KMS-11 (cell line): ENCODE measurements around the gene DAB1.

ENCODE experiments used
- H2AFZ ChIP-seq: fragments of 200-600 bp; sonication (generic); 2 replicates; pipeline ENCODE4 v1.6.1; 2016; ENCODE audit warnings: antibody characterized with exemption, mixed run types, low read depth
- H3K27ac ChIP-seq: fragments of 200-600 bp; sonication (generic); 2 replicates; pipeline ENCODE4 v1.6.1; 2016; ENCODE audit warnings: mild to moderate bottlenecking, mixed run types
- H3K27me3 ChIP-seq: fragments of 200-600 bp; sonication (generic); 2 replicates; pipeline ENCODE4 v1.6.1; 2017; ENCODE audit warnings: mild to moderate bottlenecking, low read depth, mixed run types, moderate library complexity; ENCODE audit not compliant: insufficient read depth
- H3K36me3 ChIP-seq: fragments of 200-600 bp; sonication (generic); 2 replicates; pipeline ENCODE4 v1.6.1; 2017; ENCODE audit warnings: mild to moderate bottlenecking, mixed run types; ENCODE audit not compliant: insufficient read depth
- H3K4me1 ChIP-seq: fragments of 200-600 bp; sonication (generic); 2 replicates; pipeline ENCODE4 v1.6.1; 2016; ENCODE audit warnings: mild to moderate bottlenecking, low read depth, mixed run types; ENCODE audit not compliant: poor library complexity, severe bottlenecking
- H3K4me2 ChIP-seq: fragments of 200-600 bp; sonication (generic); 2 replicates; pipeline ENCODE4 v1.7.0; 2016; ENCODE audit warnings: mild to moderate bottlenecking, mixed run types
- H3K4me3 ChIP-seq: fragments of 200-600 bp; sonication (generic); IDR thresholded peaks from 2 replicates; pipeline ENCODE4 v1.6.1; 2017; ENCODE audit warnings: low read depth, low read length, mixed read lengths; ENCODE audit not compliant: insufficient read depth
- H3K79me2 ChIP-seq: fragments of 200-600 bp; sonication (generic); 2 replicates; pipeline ENCODE4 v1.6.1; 2016; ENCODE audit warnings: low read depth, mixed run types; ENCODE audit not compliant: insufficient read depth
- H3K9ac ChIP-seq: fragments of 200-600 bp; sonication (generic); 2 replicates; pipeline ENCODE4 v1.6.1; 2016; ENCODE audit warnings: mild to moderate bottlenecking, mixed run types
- H4K20me1 ChIP-seq: fragments of 200-600 bp; sonication (generic); 2 replicates; pipeline ENCODE4 v1.6.1; 2016; ENCODE audit warnings: mild to moderate bottlenecking, mixed run types; ENCODE audit not compliant: insufficient read depth
- TF ChIP-seq, protein P1 (sequence below): fragments of 200-600 bp; sonication (generic); conservative IDR thresholded peaks from 2 replicates; pipeline ENCODE4 v1.6.1; 2017; ENCODE audit warnings: low read depth, mild to moderate bottlenecking, antibody characterized with exemption, low read length, moderate library complexity, mixed read lengths

The DAB1 gene

DNA sequence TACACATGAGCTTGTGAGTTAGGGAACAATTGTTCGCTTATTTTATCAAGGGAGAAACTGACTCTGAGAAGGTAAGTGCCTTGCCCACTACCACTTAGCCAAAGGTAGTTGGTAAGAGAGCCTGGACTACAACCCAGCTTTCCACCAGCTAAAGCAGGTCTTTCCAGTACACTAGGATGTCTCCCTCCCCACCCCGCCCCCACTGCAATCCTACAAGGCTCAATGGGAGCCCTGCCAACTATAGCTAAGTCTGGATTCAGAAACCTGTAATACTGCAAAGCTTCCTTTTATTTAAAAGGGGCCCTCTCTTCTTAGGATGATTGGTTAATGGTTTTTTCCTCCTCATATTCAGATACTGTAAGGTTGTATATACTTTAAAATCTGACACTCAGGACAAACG, 356.0 kb downstream of the DAB1 start:
- no peaks in the 10 kb centered on the region for H4K20me1 ChIP-seq
- H3K27me3 ChIP-seq = no peaks in the 10 kb centered on the region
- no peak overlapping the region for H3K4me3 ChIP-seq
- no peaks in the 10 kb centered on the region for H3K4me1 ChIP-seq
- H3K9ac ChIP-seq = no peak overlapping the region
- no peak overlapping the region for H3K27ac ChIP-seq
- TF ChIP-seq, protein P1, sequence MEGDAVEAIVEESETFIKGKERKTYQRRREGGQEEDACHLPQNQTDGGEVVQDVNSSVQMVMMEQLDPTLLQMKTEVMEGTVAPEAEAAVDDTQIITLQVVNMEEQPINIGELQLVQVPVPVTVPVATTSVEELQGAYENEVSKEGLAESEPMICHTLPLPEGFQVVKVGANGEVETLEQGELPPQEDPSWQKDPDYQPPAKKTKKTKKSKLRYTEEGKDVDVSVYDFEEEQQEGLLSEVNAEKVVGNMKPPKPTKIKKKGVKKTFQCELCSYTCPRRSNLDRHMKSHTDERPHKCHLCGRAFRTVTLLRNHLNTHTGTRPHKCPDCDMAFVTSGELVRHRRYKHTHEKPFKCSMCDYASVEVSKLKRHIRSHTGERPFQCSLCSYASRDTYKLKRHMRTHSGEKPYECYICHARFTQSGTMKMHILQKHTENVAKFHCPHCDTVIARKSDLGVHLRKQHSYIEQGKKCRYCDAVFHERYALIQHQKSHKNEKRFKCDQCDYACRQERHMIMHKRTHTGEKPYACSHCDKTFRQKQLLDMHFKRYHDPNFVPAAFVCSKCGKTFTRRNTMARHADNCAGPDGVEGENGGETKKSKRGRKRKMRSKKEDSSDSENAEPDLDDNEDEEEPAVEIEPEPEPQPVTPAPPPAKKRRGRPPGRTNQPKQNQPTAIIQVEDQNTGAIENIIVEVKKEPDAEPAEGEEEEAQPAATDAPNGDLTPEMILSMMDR = no peak
- H2AFZ ChIP-seq = no peak overlapping the region
- no peak overlapping the region for H3K4me2 ChIP-seq
- no peaks in the 10 kb centered on the region for H3K79me2 ChIP-seq
- H3K36me3 ChIP-seq = no peaks in the 10 kb centered on the region

DNA sequence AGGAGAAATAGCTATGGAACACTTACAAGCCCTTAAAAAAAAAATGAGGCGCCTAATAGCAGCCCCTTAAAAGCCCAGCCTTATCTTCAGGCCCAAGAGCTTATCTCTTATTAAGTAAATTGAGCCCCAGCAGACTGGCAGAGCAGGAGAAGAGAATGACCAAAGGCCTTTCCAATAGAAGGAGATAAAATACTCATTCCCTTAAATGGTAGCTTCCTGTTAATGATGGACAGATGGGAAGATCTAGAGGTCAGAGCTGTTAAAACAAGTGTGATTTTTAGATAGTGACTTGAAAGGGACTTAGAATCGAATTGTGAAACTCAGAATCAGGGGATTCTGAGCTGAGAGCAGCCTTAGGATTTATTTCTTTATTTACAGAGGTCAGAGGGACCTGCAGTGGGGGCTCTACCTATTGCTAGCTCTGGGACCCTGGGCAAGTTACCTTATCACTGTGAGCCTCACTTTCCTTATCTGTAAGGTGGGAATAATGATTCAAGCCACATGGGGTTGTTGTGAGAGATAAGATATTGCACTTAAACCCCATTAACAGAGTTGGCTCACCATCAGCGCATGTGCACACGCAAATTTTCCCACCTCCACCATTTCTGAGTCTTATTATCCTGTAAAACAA, 356.8 kb downstream of the DAB1 start:
- H3K4me1 ChIP-seq = no peaks in the 10 kb centered on the region
- no peak overlapping the region for H3K4me3 ChIP-seq
- H4K20me1 ChIP-seq = no peaks in the 10 kb centered on the region
- no peaks in the 10 kb centered on the region for H3K79me2 ChIP-seq
- no peaks in the 10 kb centered on the region for H3K36me3 ChIP-seq
- H3K4me2 ChIP-seq = no peak overlapping the region
- H3K27me3 ChIP-seq = no peaks in the 10 kb centered on the region
- no peak overlapping the region for H3K27ac ChIP-seq
- TF ChIP-seq, protein P1 = no peak
- H3K9ac ChIP-seq = no peak overlapping the region
- no peak overlapping the region for H2AFZ ChIP-seq

DNA sequence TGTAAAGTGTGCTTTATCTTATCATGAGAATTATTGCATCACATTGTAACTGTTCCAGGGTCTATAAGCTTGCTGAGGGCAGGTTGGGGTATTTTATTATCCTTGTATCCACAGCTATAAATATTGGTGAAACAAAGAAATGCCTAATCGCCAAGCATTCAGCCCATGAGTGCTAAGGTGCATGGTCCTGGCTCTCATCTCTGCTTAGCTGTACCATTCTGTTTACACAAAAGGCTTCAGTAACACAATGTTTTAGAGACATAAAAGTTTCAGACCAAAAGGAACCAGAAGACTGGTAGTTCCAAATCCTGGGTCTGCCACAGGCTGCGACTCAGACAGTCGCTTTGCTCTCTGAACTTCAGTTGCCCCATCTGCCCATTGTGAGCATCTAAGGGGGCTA, 358.4 kb downstream of the DAB1 start:
- H3K79me2 ChIP-seq = no peaks in the 10 kb centered on the region
- no peaks in the 10 kb centered on the region for H3K27me3 ChIP-seq
- H3K4me3 ChIP-seq = no peak overlapping the region
- H3K27ac ChIP-seq = no peak overlapping the region
- H3K4me1 ChIP-seq = no peaks in the 10 kb centered on the region
- no peak overlapping the region for H2AFZ ChIP-seq
- H3K4me2 ChIP-seq = no peak overlapping the region
- H3K36me3 ChIP-seq = no peaks in the 10 kb centered on the region
- TF ChIP-seq, protein P1 = no peak
- H4K20me1 ChIP-seq = no peaks in the 10 kb centered on the region
- H3K9ac ChIP-seq = no peak overlapping the region

DNA sequence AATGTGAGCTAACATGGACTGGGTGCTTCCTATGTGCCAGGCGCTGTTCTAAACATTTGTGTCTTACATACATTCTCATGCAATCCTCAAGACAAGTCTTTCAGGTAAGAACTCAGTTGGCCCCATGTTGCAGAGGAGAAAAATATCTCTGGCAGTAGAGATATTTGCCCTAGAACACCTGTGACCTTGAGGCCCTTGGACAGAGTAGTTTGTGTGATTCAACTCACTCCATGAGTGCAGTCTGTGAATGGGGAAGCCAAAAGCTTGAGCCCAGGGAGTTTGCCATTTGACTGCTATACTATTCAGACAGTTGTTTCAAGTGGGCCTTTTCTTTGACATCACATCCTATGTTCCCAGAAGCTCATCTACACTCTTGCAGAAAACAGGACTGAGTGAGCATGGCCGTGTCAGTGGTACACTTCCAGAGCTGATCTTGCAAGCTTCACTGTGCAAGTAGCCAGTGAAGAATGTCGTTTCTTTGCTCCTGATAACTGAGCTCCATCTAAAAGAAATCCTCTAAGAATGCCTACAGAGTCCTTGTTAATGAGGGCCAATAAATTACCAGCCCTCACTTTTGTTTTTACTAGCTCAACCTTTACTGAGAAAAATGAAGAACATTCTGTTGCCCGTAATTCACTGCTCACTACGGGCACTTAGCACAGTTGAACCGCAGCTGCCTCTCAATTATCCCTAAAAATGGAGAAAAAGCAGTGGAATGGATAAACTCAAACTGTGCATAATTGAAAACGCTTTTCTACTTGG, 359.3 kb downstream of the DAB1 start:
- Histone ChIP-seq H3K27me3 (no peaks in the 10 kb centered on the region), H3K4me3 (no peak overlapping the region), H3K4me1 (no peaks in the 10 kb centered on the region), H3K4me2 (no peak overlapping the region), H3K36me3 (no peaks in the 10 kb centered on the region), H2AFZ (no peak overlapping the region), H3K79me2 (no peaks in the 10 kb centered on the region), H4K20me1 (no peaks in the 10 kb centered on the region), H3K9ac (no peak overlapping the region), H3K27ac (no peak overlapping the region)
- TF ChIP-seq, protein P1 = no peak
